ENCODE measurements around the gene MGAT4C.

The MGAT4C gene

GRCh38 chr12:85968606-85969005 is 287.6 kb downstream of the MGAT4C start:
- Histone ChIP-seq H3K79me1 (replicated peaks; ENCODE audit: low read length, poor library complexity, severe bottlenecking) (no peaks in the 10 kb centered on the region), H3K4me3 (ENCODE audit: insufficient read depth in 1 of 2, low read depth in 1 of 2, low read length in 2 of 2) (no peak overlapping the region), H3K4me1 (ENCODE audit: control insufficient read depth, insufficient read depth, low read depth, low read length) (no peaks in the 10 kb centered on the region), H3K27me3 (ENCODE audit: control insufficient read depth in 1 of 2, insufficient read depth in 1 of 2, low read length in 2 of 2) (no peaks in the 10 kb centered on the region), H3K4ac (ENCODE audit: low read depth in 1 of 2, low read length in 2 of 2) (no peak overlapping the region), H3K18ac (ENCODE audit: low read depth in 1 of 2, low read length in 2 of 2) (no peak overlapping the region), H2BK5ac (ENCODE audit: low read depth, low read length, poor library complexity, severe bottlenecking) (no peak overlapping the region), H4K91ac (ENCODE audit: low read length) (no peak overlapping the region), H3K27ac (ENCODE audit: low read length, poor library complexity, severe bottlenecking) (peak overlapping the region; percentile 51), H3K36me3 (ENCODE audit: control insufficient read depth in 1 of 2, insufficient read depth in 2 of 2, low read depth in 1 of 2, low read length in 2 of 2) (no peaks in the 10 kb centered on the region), H2AK5ac (ENCODE audit: low read length, severe bottlenecking) (no peak overlapping the region), H2AFZ (ENCODE audit: low read depth, low read length) (no peak overlapping the region), H3K9ac (ENCODE audit: low read length) (no peak overlapping the region), H4K8ac (ENCODE audit: low read length) (no peak overlapping the region), H2BK15ac (ENCODE audit: low read depth, poor library complexity, severe bottlenecking) (no peak overlapping the region), H3K4me2 (ENCODE audit: low read length, poor library complexity, severe bottlenecking) (no peak overlapping the region), H2BK120ac (ENCODE audit: low read depth, low read length) (no peak overlapping the region), H3K9me3 (ENCODE audit: control insufficient read depth, low read length) (no peaks in the 10 kb centered on the region), H3K14ac (ENCODE audit: low read length in 2 of 2) (no peak overlapping the region), H3K23ac (ENCODE audit: low read length in 2 of 2) (no peak overlapping the region), H2BK12ac (ENCODE audit: low read length in 2 of 2) (no peak overlapping the region)
- no peak for DNase-seq
- WGBS, result 95% methylated on average over 1 of the region's 1 CpG

- Histone ChIP-seq H4K91ac (ENCODE audit: low read length) (no peak overlapping the region), H2BK12ac (ENCODE audit: low read length in 2 of 2) (no peak overlapping the region), H3K4me2 (ENCODE audit: low read length, poor library complexity, severe bottlenecking) (no peak overlapping the region), H3K4ac (ENCODE audit: low read depth in 1 of 2, low read length in 2 of 2) (no peak overlapping the region), H3K27me3 (ENCODE audit: control insufficient read depth in 1 of 2, insufficient read depth in 1 of 2, low read length in 2 of 2) (no peaks in the 10 kb centered on the region), H3K14ac (ENCODE audit: low read length in 2 of 2) (no peak overlapping the region), H2AK5ac (ENCODE audit: low read length, severe bottlenecking) (no peak overlapping the region), H3K4me1 (ENCODE audit: control insufficient read depth, insufficient read depth, low read depth, low read length) (no peaks in the 10 kb centered on the region), H3K4me3 (ENCODE audit: insufficient read depth in 1 of 2, low read depth in 1 of 2, low read length in 2 of 2) (no peak overlapping the region), H4K8ac (ENCODE audit: low read length) (no peak overlapping the region), H2AFZ (ENCODE audit: low read depth, low read length) (no peak overlapping the region), H2BK5ac (ENCODE audit: low read depth, low read length, poor library complexity, severe bottlenecking) (no peak overlapping the region), H3K9ac (ENCODE audit: low read length) (no peak overlapping the region), H3K36me3 (ENCODE audit: control insufficient read depth in 1 of 2, insufficient read depth in 2 of 2, low read depth in 1 of 2, low read length in 2 of 2) (no peaks in the 10 kb centered on the region), H3K27ac (ENCODE audit: low read length, poor library complexity, severe bottlenecking) (no peak overlapping the region), H3K9me3 (ENCODE audit: control insufficient read depth, low read length) (no peaks in the 10 kb centered on the region), H3K18ac (ENCODE audit: low read depth in 1 of 2, low read length in 2 of 2) (no peak overlapping the region), H2BK15ac (ENCODE audit: low read depth, poor library complexity, severe bottlenecking) (no peak overlapping the region), H3K79me1 (replicated peaks; ENCODE audit: low read length, poor library complexity, severe bottlenecking) (no peaks in the 10 kb centered on the region), H3K23ac (ENCODE audit: low read length in 2 of 2) (no peak overlapping the region), H2BK120ac (ENCODE audit: low read depth, low read length) (no peak overlapping the region)
- DNase-seq, result no peak
Observed at GRCh38 chr12:85963326-85963725, 292.9 kb downstream of the MGAT4C start.

- Histone ChIP-seq H2BK15ac (ENCODE audit: low read depth, poor library complexity, severe bottlenecking) (no peak overlapping the region), H2BK120ac (ENCODE audit: low read depth, low read length) (no peak overlapping the region), H2AFZ (ENCODE audit: low read depth, low read length) (no peak overlapping the region), H3K27ac (ENCODE audit: low read length, poor library complexity, severe bottlenecking) (no peak overlapping the region), H3K9ac (ENCODE audit: low read length) (no peak overlapping the region), H3K18ac (ENCODE audit: low read depth in 1 of 2, low read length in 2 of 2) (no peak overlapping the region), H3K23ac (ENCODE audit: low read length in 2 of 2) (no peak overlapping the region), H2AK5ac (ENCODE audit: low read length, severe bottlenecking) (no peak overlapping the region), H3K4me1 (ENCODE audit: control insufficient read depth, insufficient read depth, low read depth, low read length) (peaks cover 3% of the 10 kb centered on the region), H3K79me1 (replicated peaks; ENCODE audit: low read length, poor library complexity, severe bottlenecking) (no peaks in the 10 kb centered on the region), H4K8ac (ENCODE audit: low read length) (no peak overlapping the region), H3K36me3 (ENCODE audit: control insufficient read depth in 1 of 2, insufficient read depth in 2 of 2, low read depth in 1 of 2, low read length in 2 of 2) (no peaks in the 10 kb centered on the region), H2BK12ac (ENCODE audit: low read length in 2 of 2) (no peak overlapping the region), H3K27me3 (ENCODE audit: control insufficient read depth in 1 of 2, insufficient read depth in 1 of 2, low read length in 2 of 2) (no peaks in the 10 kb centered on the region), H3K14ac (ENCODE audit: low read length in 2 of 2) (no peak overlapping the region), H3K9me3 (ENCODE audit: control insufficient read depth, low read length) (no peaks in the 10 kb centered on the region), H3K4ac (ENCODE audit: low read depth in 1 of 2, low read length in 2 of 2) (no peak overlapping the region), H4K91ac (ENCODE audit: low read length) (no peak overlapping the region), H2BK5ac (ENCODE audit: low read depth, low read length, poor library complexity, severe bottlenecking) (no peak overlapping the region), H3K4me2 (ENCODE audit: low read length, poor library complexity, severe bottlenecking) (no peak overlapping the region), H3K4me3 (ENCODE audit: insufficient read depth in 1 of 2, low read depth in 1 of 2, low read length in 2 of 2) (no peak overlapping the region)
- no CpG with 5 or more reads among the region's 2 CpGs for WGBS
- no peak for DNase-seq
Observed at GRCh38 chr12:85956081-85956480, 300.1 kb downstream of the MGAT4C start.

GRCh38 chr12:85955127-85955526 is 301.1 kb downstream of the MGAT4C start:
- no peak overlapping the region for H2BK15ac ChIP-seq (ENCODE audit: low read depth, poor library complexity, severe bottlenecking)
- no peak overlapping the region for H3K18ac ChIP-seq (ENCODE audit: low read depth in 1 of 2, low read length in 2 of 2)
- H2AFZ ChIP-seq (ENCODE audit: low read depth, low read length), result no peak overlapping the region
- H3K9me3 ChIP-seq (ENCODE audit: control insufficient read depth, low read length), result no peaks in the 10 kb centered on the region
- no peaks in the 10 kb centered on the region for H3K27me3 ChIP-seq (ENCODE audit: control insufficient read depth in 1 of 2, insufficient read depth in 1 of 2, low read length in 2 of 2)
- H2BK12ac ChIP-seq (ENCODE audit: low read length in 2 of 2), result no peak overlapping the region
- H3K4me1 ChIP-seq (ENCODE audit: control insufficient read depth, insufficient read depth, low read depth, low read length), result peaks cover 3% of the 10 kb centered on the region
- 100% methylated on average over 1 of the region's 1 CpG for WGBS
- no peak overlapping the region for H2BK5ac ChIP-seq (ENCODE audit: low read depth, low read length, poor library complexity, severe bottlenecking)
- no peak overlapping the region for H3K9ac ChIP-seq (ENCODE audit: low read length)
- peak; percentile 5 for DNase-seq
- H3K79me1 ChIP-seq (replicated peaks; ENCODE audit: low read length, poor library complexity, severe bottlenecking), result no peaks in the 10 kb centered on the region
- H2BK120ac ChIP-seq (ENCODE audit: low read depth, low read length), result no peak overlapping the region
- no peak overlapping the region for H3K23ac ChIP-seq (ENCODE audit: low read length in 2 of 2)
- no peak overlapping the region for H3K4ac ChIP-seq (ENCODE audit: low read depth in 1 of 2, low read length in 2 of 2)
- H3K36me3 ChIP-seq (ENCODE audit: control insufficient read depth in 1 of 2, insufficient read depth in 2 of 2, low read depth in 1 of 2, low read length in 2 of 2), result no peaks in the 10 kb centered on the region
- no peak overlapping the region for H3K27ac ChIP-seq (ENCODE audit: low read length, poor library complexity, severe bottlenecking)
- no peak overlapping the region for H4K91ac ChIP-seq (ENCODE audit: low read length)
- H3K4me3 ChIP-seq (ENCODE audit: insufficient read depth in 1 of 2, low read depth in 1 of 2, low read length in 2 of 2), result no peak overlapping the region
- no peak overlapping the region for H3K4me2 ChIP-seq (ENCODE audit: low read length, poor library complexity, severe bottlenecking)
- H4K8ac ChIP-seq (ENCODE audit: low read length), result no peak overlapping the region
- no peak overlapping the region for H2AK5ac ChIP-seq (ENCODE audit: low read length, severe bottlenecking)
- no peak overlapping the region for H3K14ac ChIP-seq (ENCODE audit: low read length in 2 of 2)
